Occipital lobe (tissue), 2 donors: ENCODE results near the gene KCNJ6. TPM values are rescaled to one million over a fixed set of nuclear protein-coding genes. Genes with fewer than 3 reads are reported as not detected.
"Not testable (repeated sequence)": the region's sequence is repeated elsewhere in the genome, so short reads cannot be mapped to it uniquely, and the experiment has no call there.

Source experiments
- DNase-seq: peaks from one replicate; lab custom pipeline; 2025; lab: John Stamatoyannopoulos, UW
- total RNA-seq: library from RNA; depleted of rRNA; stranded (reverse); fragments of >200 nt; gene quantifications from one replicate; pipeline ENCODE4 v1.2.3, GENCODE V29; 2014

KCNJ6 gene
- total RNA-seq, 1 donor from 2014 or later: 5.3 TPM

DNA sequence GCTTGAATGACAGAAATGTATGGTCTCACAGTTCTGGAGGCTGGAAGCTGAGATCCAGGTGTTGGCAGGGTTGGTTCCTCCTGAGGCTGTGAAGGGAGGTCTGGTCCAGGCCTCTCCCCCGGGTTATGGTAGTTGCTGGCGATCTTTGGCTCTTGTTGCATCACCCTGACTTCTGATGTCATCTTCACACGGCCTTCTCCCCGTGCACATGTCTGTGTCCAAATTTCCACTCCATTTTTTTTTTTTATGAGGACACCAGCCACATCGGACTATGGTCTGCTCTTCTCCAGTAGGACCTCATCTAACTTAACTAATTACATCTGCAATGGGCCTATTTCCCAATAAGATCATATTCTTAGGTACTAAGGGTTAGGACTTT is 232.2 kb downstream of the KCNJ6 start:
- DNase-seq: no peak

DNA sequence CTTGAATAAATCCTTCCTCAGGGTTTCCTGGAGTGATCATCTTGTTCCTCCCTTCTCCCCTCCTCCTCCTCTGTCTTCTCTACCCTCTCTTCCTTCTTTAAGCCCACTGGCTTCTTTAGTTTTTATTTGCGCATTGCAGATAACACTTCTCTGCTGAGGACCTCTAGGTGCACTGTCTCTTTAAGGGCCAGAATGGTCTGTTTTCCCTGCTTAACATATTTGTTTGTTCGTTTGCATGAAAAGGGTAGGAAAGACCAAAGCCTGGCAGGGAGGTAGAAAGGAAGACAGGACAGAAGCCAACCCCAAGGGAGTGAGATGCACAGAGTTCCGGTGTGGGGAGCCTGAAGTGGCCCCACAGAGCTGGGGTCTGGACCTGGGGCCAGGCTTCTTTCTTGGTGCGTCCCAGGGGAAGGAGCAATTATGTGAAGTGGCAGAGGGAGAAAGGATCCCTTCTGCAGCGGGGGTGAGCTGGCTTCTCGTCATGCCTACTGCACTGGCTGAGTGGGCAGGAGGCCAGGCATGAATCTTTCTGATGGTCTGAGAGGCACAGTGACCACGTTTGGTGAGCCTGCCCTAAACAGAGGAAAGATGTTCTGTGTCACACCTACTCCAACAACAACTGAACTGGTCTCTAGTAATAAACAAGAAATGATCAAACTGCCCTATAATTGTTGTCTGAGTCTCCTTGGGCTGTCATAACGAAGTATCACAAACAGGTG is 232.7 kb downstream of the KCNJ6 start:
- DNase-seq: no peak

DNA sequence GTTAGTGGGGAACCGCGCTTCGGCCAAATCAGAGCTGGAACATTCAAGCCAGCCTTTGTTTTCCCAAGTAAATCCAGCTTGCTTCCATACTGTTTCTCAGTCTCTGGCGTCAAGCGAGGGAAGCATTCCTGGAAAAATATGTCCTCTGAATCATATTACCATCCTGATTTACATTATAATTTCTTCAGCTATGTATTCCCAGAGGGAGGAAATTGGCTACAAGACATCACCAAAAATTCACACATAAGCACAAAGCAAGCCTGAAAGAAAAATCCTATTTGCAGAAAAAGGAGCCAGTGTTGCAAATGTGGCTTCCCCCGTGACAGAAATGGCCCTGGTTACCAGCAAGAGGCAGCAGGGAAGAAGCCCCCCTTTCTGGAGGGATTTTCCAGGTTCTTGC is 233.3 kb downstream of the KCNJ6 start:
- no peak for DNase-seq

DNA sequence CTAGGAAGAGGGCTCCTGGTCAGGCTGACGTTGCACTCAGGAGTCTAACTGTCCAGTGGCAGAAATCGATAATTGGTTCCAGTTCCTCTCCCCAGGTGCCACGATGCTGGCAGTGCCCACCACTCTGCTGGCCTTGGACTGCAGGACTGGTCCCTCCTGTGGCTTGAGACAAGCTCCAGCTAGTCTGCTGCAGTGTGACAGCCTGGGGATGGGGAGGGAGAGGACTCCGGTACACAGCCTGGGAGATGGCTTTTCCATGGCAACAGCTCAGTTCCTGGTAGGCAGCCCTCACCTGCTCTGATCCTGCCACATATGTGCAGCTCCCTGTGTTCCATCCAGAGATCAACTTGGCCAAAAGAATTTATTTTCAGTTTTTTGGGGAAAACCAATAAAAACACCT is 239.3 kb downstream of the KCNJ6 start:
- DNase-seq: no peak

DNA sequence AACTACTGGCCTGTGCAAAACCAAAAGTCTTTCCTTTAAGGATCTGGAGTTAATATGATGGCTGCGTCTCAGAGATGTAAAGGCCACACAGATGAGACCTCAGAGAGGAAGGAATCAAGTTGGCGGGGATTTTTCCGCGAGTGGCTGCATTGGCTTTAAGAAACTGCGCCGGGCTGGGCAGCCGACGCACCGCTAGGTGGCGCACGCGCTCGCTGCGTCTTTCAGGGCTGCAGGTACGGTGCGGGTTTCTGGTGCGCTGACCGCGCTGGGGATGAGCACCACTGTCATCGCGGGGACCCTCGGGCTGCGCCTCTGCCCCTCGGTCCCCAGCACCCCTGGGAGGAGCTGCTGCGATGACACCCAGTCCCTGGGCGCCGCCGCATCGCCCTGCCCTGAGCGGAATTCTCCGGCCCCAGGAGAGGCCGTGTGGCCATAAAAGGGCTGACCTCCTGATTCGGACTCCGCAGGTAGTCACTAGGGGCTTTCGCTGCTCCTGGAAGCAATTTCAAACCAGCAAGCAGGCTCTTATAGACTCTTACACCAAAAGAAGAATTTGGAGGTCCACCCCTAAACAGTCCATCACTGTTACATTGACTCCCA is 241.0 kb downstream of the KCNJ6 start:
- DNase-seq: no peak

DNA sequence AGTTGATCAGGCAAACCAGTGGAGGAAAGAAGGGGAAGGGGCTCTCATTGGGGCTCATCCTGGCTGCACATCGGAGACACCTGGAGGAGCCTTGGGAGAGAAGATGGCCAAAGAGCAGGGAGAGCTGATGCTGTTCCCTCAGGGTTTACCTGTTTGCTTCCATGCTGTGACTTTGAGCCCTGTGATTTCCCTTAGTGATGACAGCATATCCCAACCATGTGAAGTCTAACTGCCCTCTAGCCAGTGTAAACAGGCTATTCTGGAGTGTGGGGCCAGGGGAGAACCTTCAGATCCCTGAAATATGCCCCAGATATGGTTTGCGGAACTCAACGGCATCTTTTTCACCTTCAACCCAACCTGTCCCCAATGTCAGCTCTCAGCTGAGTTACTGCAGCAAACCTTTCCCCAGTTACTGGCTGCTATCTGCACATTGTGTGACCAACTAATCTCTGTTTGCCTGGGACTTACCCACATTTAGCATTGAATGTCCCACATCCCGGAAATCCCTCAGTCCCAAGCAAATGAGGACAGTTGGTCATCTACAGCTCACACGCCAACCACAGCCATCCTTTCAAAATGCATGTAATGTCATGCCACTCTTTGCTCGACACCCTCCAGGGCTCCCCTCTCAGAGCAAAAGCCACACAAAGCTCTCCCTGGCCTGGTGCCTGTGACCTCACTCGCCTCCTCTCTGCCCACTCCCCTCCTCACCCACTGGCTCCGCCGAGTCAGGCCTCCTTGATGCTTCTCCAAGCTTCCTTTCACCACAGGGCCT is 242.3 kb downstream of the KCNJ6 start:
- DNase-seq: no peak

DNA sequence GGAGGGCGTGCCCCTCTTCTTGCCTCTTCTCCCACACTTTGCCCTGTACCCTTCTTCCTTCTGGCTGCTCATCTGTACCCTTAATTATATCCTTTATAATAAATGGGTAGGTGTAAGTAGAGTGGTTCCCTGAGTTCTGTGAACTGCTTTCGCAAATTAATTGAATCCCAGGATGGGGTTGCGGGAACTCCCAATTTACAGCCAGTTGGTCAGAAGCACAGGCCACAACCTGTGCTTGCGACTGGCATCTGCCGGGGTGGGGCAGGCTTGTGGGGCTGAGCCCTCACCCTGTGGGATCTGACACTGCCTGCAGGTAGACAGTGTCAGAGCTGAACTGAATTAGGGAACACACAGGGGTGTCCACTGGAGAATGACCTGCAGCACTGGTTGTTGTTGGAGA is 244.9 kb downstream of the KCNJ6 start:
- no peak for DNase-seq

DNA sequence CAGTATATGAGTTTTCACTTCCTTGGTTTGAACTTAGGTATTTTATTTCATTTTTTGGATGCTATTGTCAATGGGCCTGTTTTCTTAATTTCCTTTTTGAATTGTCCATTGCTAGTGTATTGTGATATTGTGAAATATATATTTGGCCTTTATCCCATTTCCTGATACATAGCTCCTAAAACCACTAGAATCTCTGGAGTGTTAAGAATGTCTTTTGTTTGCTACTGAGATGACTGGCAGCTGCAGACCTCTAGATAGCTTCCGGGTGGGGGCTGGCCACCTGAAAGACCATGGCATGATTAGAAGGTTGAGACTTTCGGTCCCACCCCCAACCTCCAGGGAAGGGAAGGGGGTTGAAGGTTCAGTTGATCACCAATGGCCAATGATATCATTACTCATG is 245.4 kb downstream of the KCNJ6 start:
- DNase-seq: no peak

DNA sequence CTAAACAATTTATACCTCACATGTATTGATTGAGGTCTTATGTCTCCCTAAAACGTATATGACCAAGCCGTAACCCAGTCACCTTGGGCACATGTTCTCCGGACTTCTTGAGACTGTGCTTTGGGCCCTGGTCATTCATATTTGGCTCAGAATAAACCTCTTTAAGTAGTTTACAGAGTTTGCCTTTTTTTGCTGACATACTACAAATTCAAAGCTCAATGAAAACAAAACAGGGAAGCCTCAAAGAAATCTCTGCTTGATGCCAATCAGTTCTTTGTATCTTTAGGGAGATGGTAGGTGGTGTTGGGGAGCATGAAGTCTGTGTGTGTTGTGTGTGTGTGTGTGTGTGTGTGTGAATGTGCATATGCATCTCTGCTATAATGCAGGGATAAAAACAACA is 247.0 kb downstream of the KCNJ6 start:
- DNase-seq: no peak

DNA sequence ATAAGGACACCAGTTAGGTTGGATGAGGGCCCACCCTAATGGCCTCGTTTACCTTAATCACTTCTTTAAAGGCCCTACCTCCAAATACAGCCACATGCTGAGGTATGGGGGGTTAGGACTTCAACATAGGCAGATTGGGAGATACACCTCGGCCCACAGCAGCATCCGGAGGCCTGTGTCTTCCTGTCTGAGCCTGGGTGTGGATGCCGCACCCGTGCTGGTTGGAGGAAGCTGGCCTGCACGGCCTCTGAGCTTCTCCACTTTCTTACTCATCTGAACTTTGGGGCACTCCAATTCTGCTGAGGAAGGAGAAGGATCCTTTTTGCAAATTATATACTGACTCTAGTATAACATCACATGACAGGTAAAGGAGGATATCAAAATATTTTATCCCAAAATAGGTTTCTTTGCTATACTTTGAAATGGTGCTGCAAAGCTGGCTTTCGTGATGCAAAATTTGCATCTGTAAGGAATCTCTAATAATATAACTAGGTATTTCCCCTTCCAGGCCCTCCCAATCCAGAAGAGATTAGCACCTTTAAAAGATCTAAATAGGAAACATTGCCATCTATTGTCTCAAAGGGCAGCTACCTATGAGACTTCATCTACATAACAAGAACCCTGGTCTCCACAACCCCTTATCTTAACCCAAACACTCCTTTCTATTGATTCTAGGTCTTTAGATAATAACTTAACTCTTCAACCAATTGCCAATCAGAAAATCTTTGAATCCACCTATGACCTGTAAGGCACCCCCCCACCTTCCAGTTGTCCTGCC is 247.6 kb downstream of the KCNJ6 start:
- DNase-seq: no peak

DNA sequence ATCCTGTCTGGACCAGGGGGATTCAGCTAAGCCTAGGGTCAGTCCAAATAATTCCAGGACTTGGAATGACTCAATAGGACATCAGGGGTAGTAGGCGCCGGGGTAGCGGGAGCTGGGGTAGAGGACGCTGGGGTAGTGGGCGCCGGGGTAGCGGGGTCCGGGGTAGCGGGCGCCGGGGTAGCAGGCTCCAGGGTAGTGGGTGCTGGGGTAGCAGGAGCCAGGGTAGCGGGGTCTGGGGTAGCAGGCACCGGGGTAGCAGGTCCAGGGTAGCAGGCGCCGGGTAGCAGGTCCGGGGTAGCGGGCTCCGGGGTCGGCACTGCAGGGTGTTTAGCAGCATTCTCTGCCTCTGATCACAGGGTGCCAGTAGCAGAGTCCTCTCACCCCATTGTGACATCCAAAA is 248.9 kb downstream of the KCNJ6 start:
- DNase-seq: no peak

DNA sequence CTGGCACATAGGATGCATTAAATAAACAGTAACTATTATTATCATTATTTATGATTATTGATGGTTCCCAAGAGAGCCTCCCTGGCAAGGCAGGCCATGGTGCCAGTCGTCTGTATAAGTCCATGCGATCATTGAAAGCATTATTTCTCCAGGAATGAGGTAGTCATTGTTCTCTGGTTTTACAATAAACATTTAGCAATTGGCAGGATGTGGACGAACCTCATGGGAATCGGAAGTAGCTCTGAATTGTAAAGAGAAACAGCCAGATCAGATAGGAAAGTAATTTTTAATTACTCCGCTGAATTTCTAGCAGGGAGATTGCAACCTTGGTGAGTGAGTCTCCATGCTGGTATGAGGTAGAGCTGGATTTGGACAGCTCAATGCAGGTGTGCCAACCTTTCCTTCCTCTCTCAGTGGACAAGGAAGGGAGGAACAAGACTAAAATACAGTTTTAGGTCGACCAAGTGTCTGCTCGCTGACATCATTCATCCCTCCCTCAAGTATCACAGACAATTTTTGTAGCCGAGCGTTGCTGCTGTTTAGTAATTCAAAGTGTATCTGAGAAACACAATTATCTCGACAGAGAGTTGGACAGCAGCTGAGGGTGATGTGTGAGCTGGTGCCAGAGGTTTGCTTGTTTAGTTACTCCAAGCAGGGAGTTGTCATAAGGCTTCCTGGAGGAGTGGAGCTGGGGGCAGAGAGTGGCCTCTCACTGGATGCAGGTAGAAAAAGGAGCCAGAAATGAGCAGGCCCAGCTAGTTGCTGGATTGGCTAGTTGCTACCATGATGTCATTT is 250.8 kb downstream of the KCNJ6 start:
- DNase-seq: no peak

DNA sequence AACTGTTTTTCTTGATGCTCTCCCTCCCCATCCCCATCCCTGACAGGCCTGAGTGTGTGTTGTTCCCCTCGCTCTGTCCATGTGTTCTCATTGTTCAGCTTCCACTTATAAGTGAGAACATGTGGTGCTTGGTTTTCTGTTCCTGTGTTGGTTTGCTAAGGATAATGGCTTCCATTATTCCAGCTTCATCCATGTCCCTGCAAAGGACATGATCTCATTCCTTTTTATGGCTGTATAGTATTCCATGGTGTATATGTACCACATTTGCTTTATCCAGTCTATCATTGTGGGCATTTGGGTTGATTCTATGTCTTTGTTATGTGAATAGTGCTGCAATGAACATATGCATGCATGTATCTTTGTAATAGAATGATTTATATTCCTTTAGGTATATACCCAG is 254.0 kb downstream of the KCNJ6 start:
- not testable (repeated sequence) for DNase-seq

DNA sequence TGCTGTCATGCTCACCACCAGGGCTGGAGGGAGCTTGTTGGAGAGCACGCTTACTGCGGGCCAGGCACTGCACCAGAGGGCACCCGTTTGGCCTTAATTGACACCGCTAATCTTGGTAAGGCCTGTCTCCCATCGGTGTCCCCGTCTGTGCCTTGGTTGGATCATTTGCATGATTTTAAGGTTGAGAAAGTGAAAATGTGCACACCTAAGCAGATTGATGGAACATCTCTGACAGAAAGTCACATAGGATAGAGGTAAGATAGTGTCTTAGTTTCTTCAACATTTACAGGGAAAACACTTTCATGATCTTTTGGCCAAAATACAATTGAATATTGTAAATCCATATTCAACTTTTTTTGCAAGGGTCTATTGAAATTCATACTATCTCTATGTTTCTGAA is 255.5 kb downstream of the KCNJ6 start:
- DNase-seq: no peak

DNA sequence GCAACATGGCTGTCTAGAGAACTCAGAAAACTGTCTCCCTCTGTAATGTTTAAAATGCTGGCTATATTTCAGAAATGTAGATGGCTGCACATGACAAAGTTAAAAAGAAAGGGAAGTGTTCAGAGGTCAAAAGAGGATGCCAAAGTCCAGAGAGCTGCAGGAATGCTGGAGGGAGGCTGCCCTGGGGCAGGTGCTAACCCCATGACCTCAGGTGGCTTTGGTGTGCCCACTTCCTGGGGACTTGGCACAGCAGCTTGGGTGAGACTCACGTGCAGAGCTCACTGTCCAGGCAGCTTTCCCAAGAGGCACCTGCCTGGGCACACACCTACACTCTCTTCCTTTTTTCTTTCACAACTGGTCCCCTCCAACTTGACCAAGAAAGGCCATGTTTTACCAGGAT is 256.4 kb downstream of the KCNJ6 start:
- DNase-seq: no peak

DNA sequence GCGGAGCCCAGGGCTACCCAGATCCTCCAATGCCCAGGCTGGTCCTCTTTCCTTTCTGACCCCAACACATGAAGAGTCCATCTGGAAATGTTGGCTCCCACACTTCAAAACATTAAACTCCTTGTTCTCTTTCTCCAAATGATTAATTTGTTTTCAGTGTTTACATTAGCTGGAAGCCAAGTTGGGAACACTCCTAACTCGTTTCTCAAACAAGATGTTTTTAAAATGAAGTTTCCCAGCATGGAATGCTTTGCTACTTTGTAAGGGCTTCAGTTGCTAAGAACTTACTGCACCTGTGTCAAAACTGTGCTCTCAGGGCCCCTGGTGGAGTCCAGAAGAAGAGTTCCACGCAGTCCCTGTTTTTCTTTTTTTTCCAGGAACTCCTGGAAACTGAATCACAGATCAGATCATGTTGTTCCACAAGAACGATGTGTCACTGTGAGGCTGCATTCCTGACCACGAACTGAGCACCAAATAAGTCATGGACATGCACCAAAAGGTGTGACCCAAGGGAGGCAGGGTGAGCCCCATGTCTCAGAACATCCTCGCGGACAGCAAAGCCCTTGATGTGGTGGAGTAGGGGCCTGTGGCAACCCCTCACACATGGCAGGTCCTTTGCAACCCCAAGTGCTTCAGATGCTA is 257.3 kb downstream of the KCNJ6 start:
- DNase-seq: no peak

DNA sequence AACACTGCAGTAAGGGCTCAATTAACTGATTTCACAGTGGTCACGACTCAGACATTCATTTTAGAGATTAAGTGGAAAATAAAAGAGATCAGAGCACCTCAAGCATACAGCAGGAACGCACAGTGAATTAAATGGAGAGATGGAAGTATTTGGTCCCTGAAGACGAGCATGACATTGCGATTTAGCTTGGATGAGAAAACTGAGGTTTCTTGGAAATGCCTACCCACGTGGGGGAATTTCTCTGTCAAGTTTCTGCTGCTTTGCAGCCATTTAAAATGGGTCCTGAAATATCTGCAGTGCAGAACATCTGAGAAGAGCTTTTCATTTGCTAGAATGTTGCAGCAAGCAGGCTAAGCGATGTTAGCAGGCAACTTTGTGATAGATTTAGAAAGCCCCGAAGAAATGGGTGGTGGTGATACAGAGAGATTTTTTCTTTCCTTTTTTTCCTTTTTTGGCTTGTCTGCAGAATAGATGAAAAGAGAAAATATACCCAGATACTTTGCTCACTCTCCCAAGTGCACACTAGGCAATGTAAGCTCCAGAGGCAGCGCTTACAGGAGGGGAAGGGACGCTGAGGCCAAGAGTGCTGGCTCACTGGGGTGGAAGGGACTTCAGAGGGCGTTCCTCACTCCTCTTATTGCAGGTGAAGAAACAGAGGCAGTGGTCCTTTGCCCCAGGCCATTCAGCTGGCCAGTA is 258.0 kb downstream of the KCNJ6 start:
- no peak for DNase-seq

DNA sequence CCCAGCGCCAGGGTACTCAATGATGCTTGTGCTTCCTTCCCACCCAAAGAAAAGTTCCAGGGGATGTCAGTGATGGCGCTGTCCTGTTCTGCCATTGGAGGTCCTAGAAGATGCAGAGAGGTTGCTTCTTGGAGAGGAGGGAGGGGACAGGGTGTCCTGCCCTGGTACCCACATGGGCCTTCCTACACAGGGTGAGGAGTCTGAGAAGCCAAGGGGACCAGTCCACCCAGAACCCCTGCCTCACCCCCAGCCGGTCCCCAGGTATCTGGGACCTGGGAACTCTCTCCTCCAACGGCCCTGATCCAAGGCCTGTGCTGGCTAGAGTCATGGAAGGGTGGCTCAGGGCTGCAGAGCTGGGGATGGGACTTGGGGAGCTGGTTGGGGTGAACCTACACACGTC is 259.4 kb downstream of the KCNJ6 start:
- DNase-seq: no peak

DNA sequence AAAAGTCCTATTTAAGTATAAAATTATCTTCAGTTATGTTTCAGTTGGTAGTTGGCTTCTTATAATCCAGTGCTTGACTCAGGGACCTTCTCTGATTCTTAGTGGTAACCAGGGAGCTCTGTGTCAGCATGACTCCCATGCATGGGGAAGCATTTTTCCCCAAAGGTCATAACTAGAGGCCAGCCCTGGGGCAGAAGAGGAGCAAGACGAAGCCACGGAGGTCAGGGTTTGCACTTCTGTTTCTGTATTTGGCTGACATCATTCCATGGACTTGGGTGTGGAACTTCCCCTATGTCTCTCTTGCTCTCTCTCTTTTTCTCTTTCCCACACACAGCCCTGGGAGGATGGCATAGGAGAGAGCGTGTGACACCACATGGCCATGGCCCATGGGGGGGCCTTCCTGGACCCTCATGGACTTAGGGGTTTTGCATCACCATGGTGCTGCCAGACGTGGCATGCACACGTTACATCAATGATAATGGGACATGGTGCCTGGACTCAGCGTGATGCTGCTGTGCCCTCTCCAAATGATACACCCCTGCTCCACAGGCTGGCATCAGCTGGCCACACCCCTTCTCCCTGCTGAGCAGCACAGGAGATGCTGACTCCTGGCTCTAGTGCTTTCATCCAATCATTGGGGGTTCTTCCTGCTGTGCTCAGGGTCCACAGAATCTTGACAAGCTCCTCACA is 260.5 kb downstream of the KCNJ6 start:
- DNase-seq: no peak

DNA sequence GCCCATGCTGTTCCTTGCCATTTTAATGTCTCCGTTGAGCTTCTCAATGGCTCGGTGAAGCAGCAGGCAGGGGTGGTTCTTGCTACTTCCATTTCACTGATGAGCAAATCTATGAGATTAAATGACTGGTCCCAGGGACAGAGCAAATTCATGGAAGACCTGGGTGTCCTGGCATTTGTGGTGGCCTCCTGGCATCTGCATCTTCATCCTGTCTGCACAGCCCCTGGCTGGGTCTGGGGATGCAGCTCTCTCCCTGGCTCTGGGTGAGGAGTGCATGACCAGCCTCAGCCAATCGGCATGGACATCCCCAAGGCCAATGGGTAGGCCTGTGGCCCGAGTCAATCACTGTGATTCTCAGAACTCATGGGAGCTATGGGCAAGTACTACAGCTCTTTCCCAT is 261.7 kb downstream of the KCNJ6 start:
- no peak for DNase-seq
